GM21737 (cell line): ENCODE measurements around the gene LHX4.

Experiments
- ATAC-seq: cut with Tn5 transposase; IDR thresholded peaks from one replicate; pipeline ENCODE4 v1.9.1; 2021; ENCODE audit warnings: mild to moderate bottlenecking, moderate library complexity; ENCODE audit not compliant: unreplicated experiment

The LHX4 gene

GRCh38 chr1:180270530-180271271 lies 40.6 kb downstream of the LHX4 start:
- ATAC-seq, result no peak

- no peak for ATAC-seq
Measured at GRCh38 chr1:180271272-180272255, 41.5 kb downstream of the LHX4 start.

GRCh38 chr1:180272395-180272794 lies 42.3 kb downstream of the LHX4 start:
- ATAC-seq, result no peak

GRCh38 chr1:180273066-180273465 lies 43.0 kb downstream of the LHX4 start:
- no peak for ATAC-seq

GRCh38 chr1:180274221-180274620 lies 44.2 kb downstream of the LHX4 start:
- ATAC-seq, result no peak

- ATAC-seq, result no peak
Measured at GRCh38 chr1:180275726-180276125, 45.7 kb downstream of the LHX4 start.

GRCh38 chr1:180277476-180278193 lies 47.6 kb downstream of the LHX4 start:
- ATAC-seq, result no peak

- no peak for ATAC-seq
Measured at GRCh38 chr1:180278194-180278515, 48.1 kb downstream of the LHX4 start.

GRCh38 chr1:180278596-180279395 lies 48.7 kb downstream of the LHX4 start:
- ATAC-seq, result no peak

GRCh38 chr1:180279651-180280050 lies 49.6 kb downstream of the LHX4 start:
- no peak for ATAC-seq

GRCh38 chr1:180280617-180281016 lies 50.6 kb downstream of the LHX4 start:
- no peak for ATAC-seq

- ATAC-seq, result no peak
Measured at GRCh38 chr1:180281490-180281889, 51.4 kb downstream of the LHX4 start.

GRCh38 chr1:180282401-180283044 lies 52.5 kb downstream of the LHX4 start:
- ATAC-seq, result no peak

GRCh38 chr1:180283098-180283497 lies 53.0 kb downstream of the LHX4 start:
- ATAC-seq, result no peak

- ATAC-seq, result no peak
Measured at GRCh38 chr1:180286417-180286816, 56.4 kb downstream of the LHX4 start.

- ATAC-seq, result no peak
Measured at GRCh38 chr1:180287988-180288705, 58.1 kb downstream of the LHX4 start.

- no peak for ATAC-seq
Measured at GRCh38 chr1:180288940-180289339, 58.9 kb downstream of the LHX4 start.

GRCh38 chr1:180290265-180291001 lies 60.4 kb downstream of the LHX4 start:
- no peak for ATAC-seq

GRCh38 chr1:180291004-180291403 lies 60.9 kb downstream of the LHX4 start:
- no peak for ATAC-seq
